ENCODE data around the gene AAMP. TPM values are rescaled to one million over a fixed set of nuclear protein-coding genes. Genes with fewer than 3 reads are reported as not detected.
"Not testable (repeated sequence)": the region's sequence is repeated elsewhere in the genome, so short reads cannot be mapped to it uniquely, and the experiment has no call there.

Gene AAMP
- polyA plus RNA-seq (ENCODE audit: insufficient read length in 3 of 3): 100 to 1,000 TPM; 137 to 150 (median 144) TPM
- long read RNA-seq, donor 1, transcript AAMP-202 (10 exons, 1,761 nt): minor isoform, 8 of 46 reads
- long read RNA-seq, donor 1, transcript AAMP-201 (11 exons, 1,886 nt): major isoform, 30 of 46 reads
- long read RNA-seq, donor 1, partial matches to known transcripts: 0 of 46 reads
- long read RNA-seq, donor 1, other reads (novel, unspliced or antisense): 0 of 46 reads
- long read RNA-seq, donor 2, transcript AAMP-204 (11 exons, 1,804 nt): minor isoform, 8 of 80 reads
- long read RNA-seq, donor 2, transcript AAMP-201 (11 exons, 1,886 nt): major isoform, 49 of 80 reads
- long read RNA-seq, donor 2, partial matches to known transcripts: 17 of 80 reads
- long read RNA-seq, donor 2, other reads (novel, unspliced or antisense): 0 of 80 reads
- long read RNA-seq, donor 3, transcript AAMP-201 (11 exons, 1,886 nt): major isoform, 26 of 33 reads
- long read RNA-seq, donor 3, transcript AAMP-202 (10 exons, 1,761 nt): minor isoform, 5 of 33 reads
- long read RNA-seq, donor 3, partial matches to known transcripts: 0 of 33 reads
- long read RNA-seq, donor 3, other reads (novel, unspliced or antisense): 0 of 33 reads
- long read RNA-seq, donor 4, transcript AAMP-201 (11 exons, 1,886 nt): major isoform, 42 of 62 reads
- long read RNA-seq, donor 4, transcript AAMP-202 (10 exons, 1,761 nt): minor isoform, 8 of 62 reads
- long read RNA-seq, donor 4, partial matches to known transcripts: 7 of 62 reads
- long read RNA-seq, donor 4, other reads (novel, unspliced or antisense): 0 of 62 reads
- long read RNA-seq, donor 5, transcript AAMP-201 (11 exons, 1,886 nt): major isoform, 19 of 36 reads
- long read RNA-seq, donor 5, partial matches to known transcripts: 12 of 36 reads
- long read RNA-seq, donor 5, other reads (novel, unspliced or antisense): 0 of 36 reads
- long read RNA-seq, donor 6, transcript AAMP-201 (11 exons, 1,886 nt): major isoform, 32 of 41 reads
- long read RNA-seq, donor 6, partial matches to known transcripts: 0 of 41 reads
- long read RNA-seq, donor 6, other reads (novel, unspliced or antisense): 0 of 41 reads
- long read RNA-seq, donor 7, transcript AAMP-202 (10 exons, 1,761 nt): minor isoform, 13 of 64 reads
- long read RNA-seq, donor 7, transcript AAMP-201 (11 exons, 1,886 nt): major isoform, 43 of 64 reads
- long read RNA-seq, donor 7, transcript AAMP-204 (11 exons, 1,804 nt): minor isoform, 6 of 64 reads
- long read RNA-seq, donor 7, partial matches to known transcripts: 0 of 64 reads
- long read RNA-seq, donor 7, other reads (novel, unspliced or antisense): 0 of 64 reads
- long read RNA-seq, donor 8, transcript AAMP-201 (11 exons, 1,886 nt): major isoform, 10 of 96 reads
- long read RNA-seq, donor 8, partial matches to known transcripts: 26 of 96 reads
- long read RNA-seq, donor 8, other reads (novel, unspliced or antisense): 56 of 96 reads
- long read RNA-seq, donor 9, transcript AAMP-201 (11 exons, 1,886 nt): major isoform, 40 of 383 reads
- long read RNA-seq, donor 9, partial matches to known transcripts: 76 of 383 reads
- long read RNA-seq, donor 9, other reads (novel, unspliced or antisense): 258 of 383 reads
- long read RNA-seq, donor 10, transcript AAMP-201 (11 exons, 1,886 nt): major isoform, 17 of 23 reads
- long read RNA-seq, donor 10, partial matches to known transcripts: 0 of 23 reads
- long read RNA-seq, donor 10, other reads (novel, unspliced or antisense): 0 of 23 reads
- long read RNA-seq, donor 11, transcript AAMP-201 (11 exons, 1,886 nt): major isoform, 17 of 24 reads
- long read RNA-seq, donor 11, transcript AAMP-204 (11 exons, 1,804 nt): minor isoform, 5 of 24 reads
- long read RNA-seq, donor 11, partial matches to known transcripts: 0 of 24 reads
- long read RNA-seq, donor 11, other reads (novel, unspliced or antisense): 0 of 24 reads
- long read RNA-seq, donor 12, transcript AAMP-202 (10 exons, 1,761 nt): minor isoform, 8 of 414 reads
- long read RNA-seq, donor 12, transcript AAMP-201 (11 exons, 1,886 nt): major isoform, 32 of 414 reads
- long read RNA-seq, donor 12, partial matches to known transcripts: 62 of 414 reads
- long read RNA-seq, donor 12, other reads (novel, unspliced or antisense): 306 of 414 reads
- long read RNA-seq, donor 13, transcript AAMP-201 (11 exons, 1,886 nt): major isoform, 17 of 190 reads
- long read RNA-seq, donor 13, partial matches to known transcripts: 46 of 190 reads
- long read RNA-seq, donor 13, other reads (novel, unspliced or antisense): 120 of 190 reads
- long read RNA-seq, donor 14: 0 reads
- long read RNA-seq, donor 15, transcript AAMP-201 (11 exons, 1,886 nt): major isoform, 57 of 87 reads
- long read RNA-seq, donor 15, transcript AAMP-202 (10 exons, 1,761 nt): minor isoform, 13 of 87 reads
- long read RNA-seq, donor 15, partial matches to known transcripts: 7 of 87 reads
- long read RNA-seq, donor 15, other reads (novel, unspliced or antisense): 0 of 87 reads
- long read RNA-seq, donor 16, transcript AAMP-202 (10 exons, 1,761 nt): minor isoform, 5 of 385 reads
- long read RNA-seq, donor 16, transcript AAMP-201 (11 exons, 1,886 nt): major isoform, 38 of 385 reads
- long read RNA-seq, donor 16, partial matches to known transcripts: 108 of 385 reads
- long read RNA-seq, donor 16, other reads (novel, unspliced or antisense): 226 of 385 reads

- DNase-seq: peak; percentile 100
Measured at GRCh38 chr2:218269900-218270720, at the start of gene AAMP, which contains the start of gene PNKD. Gene AAMP, minus strand, starts transcription at chr2:218270137. Its CDS starts 51 bp downstream, at chr2:218270086. Gene PNKD, plus strand, starts transcription at chr2:218270519. Its CDS starts 17 bp downstream, at chr2:218270536.

- DNase-seq: no peak
Measured at GRCh38 chr2:218318241-218318640, 48.3 kb upstream of the AAMP start.

GRCh38 chr2:218317835-218318234 is 47.9 kb upstream of the AAMP start:
- DNase-seq: no peak

- DNase-seq: no peak
Measured at GRCh38 chr2:218317303-218317630, 47.3 kb upstream of the AAMP start.

GRCh38 chr2:218315397-218315796 is 45.5 kb upstream of the AAMP start:
- DNase-seq: no peak

- DNase-seq: not testable (repeated sequence)
Measured at GRCh38 chr2:218314764-218315163, 44.8 kb upstream of the AAMP start.

- no peak for DNase-seq
Measured at GRCh38 chr2:218313356-218313755, 43.4 kb upstream of the AAMP start.

GRCh38 chr2:218312267-218312756 is 42.4 kb upstream of the AAMP start:
- DNase-seq: no peak

GRCh38 chr2:218311541-218312266 is 41.8 kb upstream of the AAMP start:
- not testable (repeated sequence) for DNase-seq

- DNase-seq: no peak
Measured at GRCh38 chr2:218310853-218311540, 41.1 kb upstream of the AAMP start.

- no peak for DNase-seq
Measured at GRCh38 chr2:218307415-218308090, 37.6 kb upstream of the AAMP start.

GRCh38 chr2:218306184-218306920 is 36.4 kb upstream of the AAMP start:
- no peak for DNase-seq

- DNase-seq: no peak
Measured at GRCh38 chr2:218305383-218305782, 35.4 kb upstream of the AAMP start.

- DNase-seq: peak; percentile 91
Measured at GRCh38 chr2:218301176-218301819, 31.4 kb upstream of the AAMP start.
